ENCODE measurements around the gene KCNH2.
A peak's percentile ranks its signal among the peaks of the same experiment; 100 is the strongest.
"Not testable (repeated sequence)": the region's sequence is repeated elsewhere in the genome, so short reads cannot be mapped to it uniquely, and the experiment has no call there.

KCNH2 gene

GRCh38 chr7:150910305-150910995, 67.7 kb downstream of the KCNH2 start:
- H3K9me3 Mint-ChIP-seq; H3K4me3 Mint-ChIP-seq; DNase-seq (ENCODE audit: low spot score in 2 of 2); H3K36me3 Mint-ChIP-seq; H3K27ac Mint-ChIP-seq: not testable (repeated sequence)
- ATAC-seq (ENCODE audit: low read depth): peak; percentile 12
- Mint-ChIP-seq H3K27me3 (peaks cover 21% of the 10 kb centered on the region), H3K4me1 (peaks cover 13% of the 10 kb centered on the region)

DNA sequence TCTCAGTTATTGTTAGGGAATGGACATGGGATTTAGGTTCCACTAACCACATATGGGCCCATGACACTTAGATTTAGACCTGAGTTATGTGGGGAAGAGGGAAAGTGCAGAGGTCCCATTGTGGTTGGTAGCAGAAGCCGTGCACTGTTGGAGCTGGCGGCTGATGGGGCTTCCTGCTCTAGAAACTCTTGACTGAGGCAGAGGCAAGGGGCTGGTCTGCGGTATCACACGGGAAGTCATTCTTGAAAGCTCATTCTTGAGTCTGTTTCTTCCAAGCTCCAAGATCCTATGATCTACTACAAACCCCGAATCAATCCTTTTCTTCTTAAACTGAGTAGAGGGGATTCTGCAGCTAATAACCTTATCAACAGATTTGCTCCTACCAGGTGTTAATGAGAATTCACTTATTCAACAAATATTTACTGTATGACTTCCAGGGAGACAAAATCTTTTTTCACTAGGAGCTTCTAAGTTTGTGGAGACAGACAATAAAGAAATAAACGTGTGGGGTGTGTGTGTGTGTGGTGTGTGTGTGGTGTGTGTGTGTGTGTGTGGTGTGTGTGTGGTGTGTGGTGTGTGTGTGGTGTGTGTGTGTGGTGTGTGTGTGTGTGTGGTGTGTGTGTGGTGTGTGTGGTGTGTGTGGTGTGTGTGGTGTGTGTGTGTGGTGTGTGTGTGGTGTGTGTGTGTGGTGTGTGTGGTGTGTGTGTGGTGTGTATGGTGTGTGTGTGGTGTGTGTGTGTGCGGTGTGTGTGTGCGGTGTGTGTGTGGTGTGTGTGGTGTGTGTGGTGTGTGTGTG, 68.7 kb downstream of the KCNH2 start:
- no peaks in the 10 kb centered on the region for H3K36me3 Mint-ChIP-seq
- H3K9me3 Mint-ChIP-seq: peaks cover 3% of the 10 kb centered on the region
- H3K4me3 Mint-ChIP-seq: no peak overlapping the region
- peak; percentile 42 for ATAC-seq (ENCODE audit: low read depth)
- peak overlapping the region; percentile 36 for H3K27ac Mint-ChIP-seq
- H3K4me1 Mint-ChIP-seq: peaks cover 15% of the 10 kb centered on the region
- peaks cover 21% of the 10 kb centered on the region for H3K27me3 Mint-ChIP-seq
- no peak for DNase-seq (ENCODE audit: low spot score in 2 of 2)

DNA sequence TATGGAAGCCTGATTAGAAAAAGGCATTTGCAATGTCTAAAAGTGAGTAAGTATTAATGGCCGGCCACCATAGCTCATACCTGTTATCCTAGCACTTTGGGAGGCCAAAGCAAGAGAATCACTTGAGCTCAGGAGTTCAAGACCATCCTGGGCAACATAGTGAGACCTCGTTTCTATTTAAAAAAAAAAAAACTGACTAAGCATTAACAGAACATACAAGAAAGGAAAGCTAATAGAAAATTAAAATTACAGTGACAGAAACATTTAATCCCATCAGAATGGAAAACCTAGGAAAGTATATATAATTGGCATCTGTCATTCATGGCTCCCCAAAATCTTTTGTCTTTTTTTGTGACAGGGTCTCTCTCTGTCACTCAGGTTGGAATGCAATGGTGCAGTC, 69.9 kb downstream of the KCNH2 start:
- H3K9me3 Mint-ChIP-seq: peaks cover 3% of the 10 kb centered on the region
- H3K4me3 Mint-ChIP-seq: no peak overlapping the region
- peaks cover 2% of the 10 kb centered on the region for H3K36me3 Mint-ChIP-seq
- no peak for DNase-seq (ENCODE audit: low spot score in 2 of 2)
- no peak for ATAC-seq (ENCODE audit: low read depth)
- peaks cover 24% of the 10 kb centered on the region for H3K27me3 Mint-ChIP-seq
- H3K27ac Mint-ChIP-seq: no peak overlapping the region
- peaks cover 21% of the 10 kb centered on the region for H3K4me1 Mint-ChIP-seq

DNA sequence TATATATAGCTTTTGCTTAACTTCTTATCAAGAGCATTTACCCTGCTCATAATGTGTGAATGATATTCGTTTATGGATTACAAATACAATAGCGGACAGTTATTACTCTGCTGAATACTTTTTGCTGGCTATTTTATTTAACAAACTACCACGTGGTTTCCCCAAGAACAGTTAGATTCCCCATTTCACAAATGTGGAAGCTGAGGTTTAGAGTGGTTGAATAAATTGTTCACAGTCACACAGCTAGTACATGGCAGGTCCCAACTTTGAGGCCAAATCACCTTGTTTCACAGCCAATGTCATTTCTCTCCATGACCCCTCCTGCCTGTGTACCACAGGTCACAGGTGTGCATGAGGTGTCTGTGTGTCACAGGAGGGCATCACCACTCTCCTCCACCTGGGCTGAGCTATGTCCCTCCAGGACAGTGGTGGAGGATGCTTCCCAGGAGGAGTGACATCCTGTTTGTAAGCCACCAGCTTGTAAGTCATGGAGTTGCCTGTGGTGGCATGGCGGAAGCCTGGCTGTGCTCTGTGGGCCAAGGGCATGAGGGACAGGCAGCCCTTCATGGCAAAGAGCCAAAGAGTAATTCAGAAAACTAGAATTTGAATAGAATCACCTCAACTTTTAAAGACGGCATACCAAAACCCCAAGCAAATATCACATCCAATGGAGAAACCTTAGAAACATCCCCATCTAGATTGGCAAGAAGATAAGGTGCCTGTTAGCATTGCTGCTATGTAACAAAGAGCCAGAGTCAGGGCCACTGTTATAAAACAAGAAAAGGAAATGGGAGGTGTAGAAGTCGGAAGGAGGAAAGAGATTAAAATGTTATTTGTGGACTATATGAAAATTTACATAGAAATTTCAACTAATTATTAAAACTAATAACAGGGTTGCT, 73.9 kb downstream of the KCNH2 start:
- peaks cover 2% of the 10 kb centered on the region for H3K36me3 Mint-ChIP-seq
- H3K9me3 Mint-ChIP-seq: no peaks in the 10 kb centered on the region
- DNase-seq (ENCODE audit: low spot score in 2 of 2): no peak
- H3K27ac Mint-ChIP-seq: no peak overlapping the region
- peaks cover 12% of the 10 kb centered on the region for H3K27me3 Mint-ChIP-seq
- ATAC-seq (ENCODE audit: low read depth): peak; percentile 21
- H3K4me1 Mint-ChIP-seq: peaks cover 35% of the 10 kb centered on the region
- H3K4me3 Mint-ChIP-seq: no peak overlapping the region

DNA sequence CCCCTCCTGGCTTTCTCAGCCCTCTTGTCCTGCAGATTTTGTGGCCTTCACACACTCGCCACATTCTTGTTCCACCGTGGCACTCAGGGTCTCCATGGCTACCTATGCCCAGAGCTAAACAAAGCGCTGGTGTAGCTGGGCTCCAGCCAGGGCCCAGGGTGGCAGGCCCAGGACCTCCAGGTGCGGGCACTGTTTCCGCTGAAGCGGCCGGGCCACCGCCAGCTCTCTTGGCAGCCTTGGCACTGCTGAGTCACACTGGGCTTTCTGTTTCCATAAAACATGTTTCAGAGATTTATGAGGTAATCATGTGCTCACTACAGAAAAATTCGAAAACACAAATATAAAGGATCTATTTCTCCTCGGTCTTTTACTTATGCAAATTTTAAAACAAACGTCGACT, 74.5 kb downstream of the KCNH2 start:
- H3K27ac Mint-ChIP-seq: no peak overlapping the region
- DNase-seq (ENCODE audit: low spot score in 2 of 2): no peak
- H3K36me3 Mint-ChIP-seq: peaks cover 2% of the 10 kb centered on the region
- H3K9me3 Mint-ChIP-seq: no peaks in the 10 kb centered on the region
- H3K4me1 Mint-ChIP-seq: peaks cover 37% of the 10 kb centered on the region
- no peak overlapping the region for H3K4me3 Mint-ChIP-seq
- ATAC-seq (ENCODE audit: low read depth): peak; percentile 27
- peaks cover 12% of the 10 kb centered on the region for H3K27me3 Mint-ChIP-seq

GRCh38 chr7:150902078-150903033, 75.8 kb downstream of the KCNH2 start:
- Mint-ChIP-seq H3K4me1 (peaks cover 48% of the 10 kb centered on the region), H3K9me3 (no peaks in the 10 kb centered on the region), H3K27ac (no peak overlapping the region), H3K4me3 (no peak overlapping the region), H3K27me3 (peaks cover 12% of the 10 kb centered on the region), H3K36me3 (peaks cover 2% of the 10 kb centered on the region)
- no peak for ATAC-seq (ENCODE audit: low read depth)
- no peak for DNase-seq (ENCODE audit: low spot score in 2 of 2)

- Mint-ChIP-seq H3K36me3 (peaks cover 4% of the 10 kb centered on the region), H3K27ac (no peak overlapping the region), H3K4me3 (no peak overlapping the region), H3K27me3 (peaks cover 12% of the 10 kb centered on the region), H3K9me3 (peaks cover 2% of the 10 kb centered on the region), H3K4me1 (peaks cover 56% of the 10 kb centered on the region)
- ATAC-seq (ENCODE audit: low read depth): no peak
- no peak for DNase-seq (ENCODE audit: low spot score in 2 of 2)
Observed at GRCh38 chr7:150901160-150902035, 76.7 kb downstream of the KCNH2 start.

DNA sequence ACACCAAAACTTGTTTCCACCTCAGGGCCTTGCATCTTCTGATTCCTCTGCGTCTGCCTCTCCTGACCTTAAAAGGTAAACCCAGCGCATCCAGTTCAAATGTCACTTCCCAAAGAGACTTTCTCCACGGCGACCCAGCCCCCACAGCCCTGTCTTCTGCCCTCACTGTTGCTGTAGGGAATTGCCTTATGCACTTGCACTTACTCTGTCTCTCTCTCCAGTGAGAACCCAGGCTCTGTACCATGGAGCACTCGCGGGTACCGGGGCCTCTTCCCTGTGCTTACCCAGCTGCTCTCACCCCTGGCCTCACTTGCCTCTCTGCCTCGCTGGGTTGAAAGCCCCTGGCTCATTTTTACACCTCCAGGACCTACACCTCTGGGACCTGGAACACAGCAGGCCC, 77.4 kb downstream of the KCNH2 start:
- Mint-ChIP-seq H3K27ac (no peak overlapping the region), H3K4me1 (peaks cover 63% of the 10 kb centered on the region), H3K36me3 (peaks cover 7% of the 10 kb centered on the region), H3K27me3 (peaks cover 8% of the 10 kb centered on the region), H3K9me3 (peaks cover 3% of the 10 kb centered on the region), H3K4me3 (no peak overlapping the region)
- DNase-seq (ENCODE audit: low spot score in 2 of 2) (no peak), ATAC-seq (ENCODE audit: low read depth) (no peak)

GRCh38 chr7:150898475-150899011, 79.6 kb downstream of the KCNH2 start:
- peak overlapping the region; percentile 96 for H3K27ac Mint-ChIP-seq
- peaks cover 6% of the 10 kb centered on the region for H3K27me3 Mint-ChIP-seq
- H3K4me3 Mint-ChIP-seq: peak overlapping the region; percentile 67
- peaks cover 12% of the 10 kb centered on the region for H3K36me3 Mint-ChIP-seq
- DNase-seq (ENCODE audit: low spot score in 2 of 2) (peak; percentile 78 to 82), ATAC-seq (ENCODE audit: low read depth) (peak; percentile 54)
- peaks cover 6% of the 10 kb centered on the region for H3K9me3 Mint-ChIP-seq
- peaks cover 63% of the 10 kb centered on the region for H3K4me1 Mint-ChIP-seq

- H3K36me3 Mint-ChIP-seq: peaks cover 13% of the 10 kb centered on the region
- peaks cover 63% of the 10 kb centered on the region for H3K4me1 Mint-ChIP-seq
- peak overlapping the region; percentile 67 for H3K4me3 Mint-ChIP-seq
- H3K27me3 Mint-ChIP-seq: peaks cover 3% of the 10 kb centered on the region
- H3K9me3 Mint-ChIP-seq: peaks cover 8% of the 10 kb centered on the region
- DNase-seq (ENCODE audit: low spot score in 2 of 2) (peak; percentile 33 to 63), ATAC-seq (ENCODE audit: low read depth) (peak; percentile 90)
- H3K27ac Mint-ChIP-seq: peak overlapping the region; percentile 96
Observed at GRCh38 chr7:150897502-150898474, 80.3 kb downstream of the KCNH2 start.

GRCh38 chr7:150896562-150897209, 81.4 kb downstream of the KCNH2 start:
- Mint-ChIP-seq H3K9me3 (peaks cover 8% of the 10 kb centered on the region), H3K4me1 (peaks cover 65% of the 10 kb centered on the region), H3K27ac (peak overlapping the region; percentile 96), H3K27me3 (peaks cover 1% of the 10 kb centered on the region), H3K4me3 (peak overlapping the region; percentile 67), H3K36me3 (peaks cover 13% of the 10 kb centered on the region)
- no peak for DNase-seq (ENCODE audit: low spot score in 2 of 2)
- ATAC-seq (ENCODE audit: low read depth): no peak
